ENCODE data around the gene CLDN2.
"Not testable (repeated sequence)": the region's sequence is repeated elsewhere in the genome, so short reads cannot be mapped to it uniquely, and the experiment has no call there.

GRCh38 chrX:106966547-106966946, 46.3 kb downstream of the CLDN2 start:
- TF ChIP-seq, protein P1, sequence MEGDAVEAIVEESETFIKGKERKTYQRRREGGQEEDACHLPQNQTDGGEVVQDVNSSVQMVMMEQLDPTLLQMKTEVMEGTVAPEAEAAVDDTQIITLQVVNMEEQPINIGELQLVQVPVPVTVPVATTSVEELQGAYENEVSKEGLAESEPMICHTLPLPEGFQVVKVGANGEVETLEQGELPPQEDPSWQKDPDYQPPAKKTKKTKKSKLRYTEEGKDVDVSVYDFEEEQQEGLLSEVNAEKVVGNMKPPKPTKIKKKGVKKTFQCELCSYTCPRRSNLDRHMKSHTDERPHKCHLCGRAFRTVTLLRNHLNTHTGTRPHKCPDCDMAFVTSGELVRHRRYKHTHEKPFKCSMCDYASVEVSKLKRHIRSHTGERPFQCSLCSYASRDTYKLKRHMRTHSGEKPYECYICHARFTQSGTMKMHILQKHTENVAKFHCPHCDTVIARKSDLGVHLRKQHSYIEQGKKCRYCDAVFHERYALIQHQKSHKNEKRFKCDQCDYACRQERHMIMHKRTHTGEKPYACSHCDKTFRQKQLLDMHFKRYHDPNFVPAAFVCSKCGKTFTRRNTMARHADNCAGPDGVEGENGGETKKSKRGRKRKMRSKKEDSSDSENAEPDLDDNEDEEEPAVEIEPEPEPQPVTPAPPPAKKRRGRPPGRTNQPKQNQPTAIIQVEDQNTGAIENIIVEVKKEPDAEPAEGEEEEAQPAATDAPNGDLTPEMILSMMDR (conservative IDR thresholded peaks at IDR 0.05 in 1 of 2, IDR thresholded peaks at IDR 0.05 in 1 of 2; ENCODE audit: extremely low read depth in 1 of 2, insufficient read depth in 1 of 2, low read depth in 1 of 2, low read length in 2 of 2), result not testable (repeated sequence)
- not testable (repeated sequence) for TF ChIP-seq EZH2 (IDR thresholded peaks at IDR 0.05; ENCODE audit: borderline replicate concordance, low read length)
